NK-92 (cell line): ENCODE measurements around the gene SLC22A14.
"Not testable (repeated sequence)": the region's sequence is repeated elsewhere in the genome, so short reads cannot be mapped to it uniquely, and the experiment has no call there.

ENCODE experiments used
- DNase-seq: peaks from one replicate; lab custom pipeline; 2025; ENCODE audit not compliant: unreplicated experiment; lab: John Stamatoyannopoulos, UW

SLC22A14 gene

DNA sequence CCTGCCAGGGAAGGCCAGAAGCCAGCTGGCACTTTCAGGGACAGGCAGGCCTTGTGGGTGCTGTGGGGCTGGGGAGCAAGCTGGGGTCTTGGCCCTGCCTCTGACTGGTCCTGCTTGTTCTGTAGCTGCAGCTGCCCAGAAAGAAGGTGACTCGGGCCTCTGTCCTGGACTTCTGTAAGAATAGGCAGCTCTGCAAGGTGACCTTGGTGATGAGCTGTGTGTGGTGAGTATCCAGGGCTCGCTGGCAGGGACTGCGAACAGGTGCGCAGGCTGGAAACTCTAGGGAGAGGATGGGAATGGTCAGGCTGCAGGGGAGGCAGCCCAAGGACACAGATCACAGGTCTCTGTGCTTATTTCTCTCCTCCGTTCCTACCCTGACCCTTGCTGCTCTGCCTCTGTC, 31.2 kb downstream of the SLC22A14 start:
- DNase-seq = no peak

DNA sequence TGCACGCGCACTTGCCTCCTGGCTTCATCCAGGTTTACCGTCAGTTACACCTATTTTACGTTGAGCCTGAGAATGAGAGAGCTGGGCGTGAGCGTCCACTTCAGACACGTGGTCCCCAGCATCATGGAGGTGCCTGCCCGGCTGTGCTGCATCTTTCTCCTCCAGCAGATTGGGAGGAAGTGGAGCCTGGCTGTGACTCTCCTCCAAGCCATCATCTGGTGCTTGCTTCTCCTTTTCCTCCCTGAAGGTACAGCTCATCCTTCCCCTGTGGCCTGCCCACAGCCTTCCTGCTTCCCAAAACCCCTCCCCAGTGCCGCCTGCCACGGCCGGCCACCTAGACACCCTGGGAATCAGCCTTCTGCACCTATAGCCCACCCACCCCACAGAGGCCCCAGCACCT, 31.6 kb downstream of the SLC22A14 start:
- DNase-seq = no peak

- no peak for DNase-seq
Measured at GRCh38 chr3:38314112-38314763, 32.1 kb downstream of the SLC22A14 start.

DNA sequence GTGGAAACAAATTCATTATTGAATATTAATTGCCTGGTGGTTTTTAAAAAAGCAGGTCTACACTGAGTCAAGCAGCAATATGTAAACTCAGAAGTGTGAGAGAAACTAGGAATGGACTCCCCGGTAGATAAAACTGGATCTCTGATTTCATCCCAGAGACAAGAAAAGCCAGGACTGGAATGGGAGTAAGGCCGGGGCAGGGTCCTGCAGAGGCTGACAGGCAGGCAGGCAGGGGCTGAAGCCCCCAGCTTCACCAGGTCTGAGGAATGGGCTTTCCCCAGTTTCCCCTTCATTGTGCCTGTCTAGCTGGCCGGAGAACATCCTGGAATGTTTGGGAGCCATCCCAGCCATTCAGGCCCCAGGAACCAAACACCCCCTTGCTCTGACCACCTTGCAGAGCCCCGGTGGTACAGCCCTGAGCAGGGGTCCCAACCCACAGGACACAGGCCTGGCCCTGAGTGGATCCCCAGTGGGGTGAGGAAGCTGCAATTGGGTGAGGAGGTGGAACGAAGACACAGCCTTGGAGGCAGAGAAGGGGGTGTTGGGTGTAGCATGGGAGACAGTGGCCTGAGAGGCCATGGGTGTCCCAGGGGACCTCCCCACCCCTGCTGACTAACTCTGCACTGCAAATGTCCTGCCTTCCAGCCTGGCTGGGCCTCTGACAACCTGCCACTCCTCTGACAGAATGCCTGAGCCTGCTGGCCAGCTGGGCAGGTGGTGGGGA, 32.8 kb downstream of the SLC22A14 start:
- no peak for DNase-seq

DNA sequence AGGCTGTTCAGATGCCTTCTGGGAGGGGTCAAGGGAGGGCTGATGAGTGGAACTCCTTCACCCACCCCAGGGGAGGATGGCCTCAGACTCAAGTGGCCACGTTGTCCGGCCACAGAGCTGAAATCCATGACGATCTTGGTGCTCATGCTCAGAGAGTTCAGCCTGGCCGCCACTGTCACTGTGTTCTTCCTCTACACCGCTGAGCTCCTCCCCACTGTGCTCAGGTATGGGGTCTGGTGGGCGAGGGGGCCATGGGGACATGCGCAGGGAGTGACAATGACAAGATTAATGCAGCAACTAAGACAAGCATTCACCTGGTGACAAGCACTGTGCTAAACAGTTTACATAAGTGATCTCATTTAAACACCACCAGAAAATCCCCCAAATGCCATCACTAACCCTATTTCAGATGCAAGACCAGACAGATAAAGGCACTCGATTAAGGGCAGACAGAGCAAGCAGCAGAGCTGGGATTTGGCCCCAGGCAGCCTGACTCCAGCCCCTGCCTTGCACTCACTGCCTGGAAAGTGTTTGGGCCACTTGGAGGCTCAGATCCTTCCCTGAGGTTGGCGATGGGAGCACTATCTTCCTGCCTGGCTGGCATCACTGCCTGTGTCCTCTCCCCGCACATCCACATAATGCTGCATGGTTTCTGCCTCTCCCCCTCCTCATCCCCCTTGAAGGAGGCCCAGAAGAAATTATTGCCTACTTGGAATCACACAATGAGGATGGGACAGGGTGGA, 33.6 kb downstream of the SLC22A14 start:
- no peak for DNase-seq

DNA sequence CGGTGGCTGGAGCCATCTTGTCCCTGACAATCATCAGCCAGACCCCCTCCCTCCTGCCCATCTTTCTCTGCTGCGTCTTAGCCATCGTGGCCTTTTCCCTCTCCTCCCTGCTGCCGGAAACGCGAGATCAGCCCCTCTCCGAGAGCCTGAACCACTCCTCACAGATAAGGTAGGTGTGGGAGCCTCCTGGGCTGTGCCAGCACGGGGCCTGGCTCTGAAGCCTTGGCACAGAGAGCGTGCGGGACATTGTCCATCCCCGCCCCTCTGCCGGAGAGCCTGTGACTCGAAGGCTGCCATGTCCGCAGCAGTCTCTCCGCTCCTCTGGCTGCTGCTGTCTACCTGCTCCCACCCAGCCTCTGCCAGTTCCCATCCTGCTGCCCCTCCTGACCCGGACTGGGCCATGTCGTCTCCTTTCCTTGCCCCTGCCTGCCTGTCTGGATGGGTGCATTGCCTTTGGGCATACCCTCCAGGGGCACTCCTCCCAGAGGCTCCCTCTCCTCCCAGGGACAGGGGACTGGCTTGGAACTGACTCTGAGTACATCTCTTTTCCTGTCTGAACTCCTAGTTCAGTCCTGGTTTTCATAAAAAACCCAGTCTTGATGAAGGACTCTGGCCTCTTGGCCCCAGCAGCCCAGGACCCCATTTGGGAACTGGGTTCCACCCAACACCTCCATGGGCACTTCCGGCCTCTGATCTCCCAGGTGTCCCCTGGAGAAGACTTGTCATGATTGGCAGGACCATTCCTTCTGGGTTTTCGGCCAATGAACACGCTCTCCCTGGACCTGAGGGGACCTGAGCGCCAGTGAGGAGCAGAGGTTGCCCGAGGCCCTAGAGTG, 34.5 kb downstream of the SLC22A14 start:
- no peak for DNase-seq

GRCh38 chr3:38317192-38317759, 35.2 kb downstream of the SLC22A14 start:
- no peak for DNase-seq

- no peak for DNase-seq
Measured at GRCh38 chr3:38318766-38319671, 36.9 kb downstream of the SLC22A14 start.

- DNase-seq = not testable (repeated sequence)
Measured at GRCh38 chr3:38320638-38321037, 38.5 kb downstream of the SLC22A14 start.

DNA sequence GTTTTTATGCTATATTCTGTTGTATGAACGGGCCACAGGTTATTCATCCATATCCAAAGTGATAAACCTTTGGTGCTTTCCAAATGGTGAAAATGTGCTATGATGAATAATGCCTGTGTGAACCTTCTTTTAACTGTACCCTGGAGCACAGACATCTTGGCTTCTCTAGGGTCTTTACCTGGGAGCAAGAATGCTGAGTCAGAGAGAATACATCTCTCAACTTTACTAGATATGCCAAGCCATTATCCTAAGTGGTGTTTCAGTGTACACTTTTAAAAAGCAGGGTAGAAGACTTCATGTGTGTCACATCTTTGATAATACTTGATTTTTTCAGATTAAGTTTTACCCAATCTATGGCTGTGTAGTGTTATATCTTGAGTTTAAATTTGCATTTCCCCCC, 41.0 kb downstream of the SLC22A14 start:
- DNase-seq = no peak

DNA sequence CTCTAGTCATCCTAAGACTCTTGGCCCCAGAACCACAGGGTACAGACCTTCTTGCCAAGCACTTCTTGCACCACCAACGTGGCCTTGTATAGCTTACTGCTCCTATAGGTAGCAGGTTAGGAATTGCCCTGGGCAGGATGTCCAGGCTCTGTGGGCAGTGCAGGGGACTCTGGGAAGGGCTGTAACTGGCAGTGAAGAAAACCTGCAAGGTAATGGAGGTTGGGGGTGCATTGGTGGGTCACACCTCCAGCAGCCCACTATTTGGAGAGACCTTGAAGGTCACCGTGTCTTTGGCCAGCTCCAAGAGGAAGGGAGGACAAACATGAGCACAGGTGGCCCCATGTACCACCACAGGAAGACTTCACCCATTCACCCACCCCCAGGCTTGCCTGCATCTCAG, 43.2 kb downstream of the SLC22A14 start:
- no peak for DNase-seq

DNA sequence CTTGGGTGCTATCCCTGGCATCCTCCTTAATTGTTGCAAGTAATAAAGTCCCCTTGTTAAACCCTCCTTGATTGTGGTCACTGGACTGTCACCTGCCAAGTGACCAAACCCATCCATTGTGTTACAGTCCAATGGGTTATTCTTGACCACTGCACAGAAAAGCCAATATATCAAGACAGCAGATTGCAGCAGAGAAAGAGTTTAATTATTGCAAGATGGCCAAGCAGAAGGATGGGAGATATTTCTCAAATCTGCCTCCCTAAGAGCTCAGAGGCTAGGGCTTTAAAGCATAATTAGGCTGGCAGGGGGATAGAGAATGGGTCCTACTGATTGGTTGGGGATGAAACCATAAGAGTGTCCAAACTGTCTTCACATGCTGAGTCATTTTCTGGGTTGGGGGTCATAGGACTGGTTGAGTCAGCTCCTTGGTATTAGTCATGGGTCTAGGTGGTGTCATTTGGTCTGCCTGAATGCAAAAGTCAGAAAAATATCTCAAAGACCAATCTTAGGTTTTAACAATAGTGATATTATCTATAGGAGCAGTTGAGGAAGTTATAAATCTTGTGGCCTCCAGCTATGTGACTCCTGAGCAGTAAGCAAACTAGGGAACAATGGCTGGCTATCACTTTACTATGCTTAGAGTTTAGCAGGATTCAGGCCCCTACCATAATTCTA, 45.4 kb downstream of the SLC22A14 start:
- no peak for DNase-seq

DNA sequence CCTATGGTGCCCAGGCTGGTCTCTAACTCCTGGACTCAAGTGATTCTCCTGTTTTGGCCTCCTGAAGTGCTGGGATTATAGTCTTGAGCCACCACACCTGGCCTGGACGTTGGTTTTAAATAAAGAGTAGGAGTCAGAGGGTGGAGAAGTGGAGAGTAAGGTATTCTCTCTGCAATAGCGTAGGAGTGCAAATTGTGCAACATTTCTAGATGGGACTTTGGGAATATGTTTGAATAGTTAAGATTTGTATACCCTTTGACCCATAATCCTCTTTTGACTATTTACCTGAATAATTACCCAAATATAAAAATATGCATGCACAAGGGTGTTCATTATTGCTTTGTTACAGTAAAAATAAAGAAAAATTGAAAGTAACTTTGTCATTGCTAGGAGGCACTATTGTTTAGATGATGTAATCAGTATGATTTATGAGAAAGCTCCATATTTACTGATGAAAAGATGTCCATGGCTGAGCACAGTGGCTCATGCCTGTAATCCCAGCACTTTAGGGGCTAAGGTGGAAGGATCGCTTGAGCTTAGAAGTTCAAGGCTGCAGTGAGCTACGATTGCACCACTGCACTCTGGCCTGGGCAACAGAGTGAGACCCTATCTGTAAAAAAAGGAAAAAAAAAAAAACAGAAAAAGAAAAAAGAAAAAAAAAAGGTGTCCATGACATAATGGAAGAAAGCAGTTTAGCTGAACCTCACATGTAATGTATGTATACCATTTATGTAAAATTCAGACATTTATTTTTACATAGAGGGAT, 49.3 kb downstream of the SLC22A14 start:
- no peak for DNase-seq

GRCh38 chr3:38332201-38332600, 50.1 kb downstream of the SLC22A14 start:
- no peak for DNase-seq

- no peak for DNase-seq
Measured at GRCh38 chr3:38334142-38335055, 52.3 kb downstream of the SLC22A14 start.

GRCh38 chr3:38335263-38335662, 53.2 kb downstream of the SLC22A14 start:
- DNase-seq = no peak

DNA sequence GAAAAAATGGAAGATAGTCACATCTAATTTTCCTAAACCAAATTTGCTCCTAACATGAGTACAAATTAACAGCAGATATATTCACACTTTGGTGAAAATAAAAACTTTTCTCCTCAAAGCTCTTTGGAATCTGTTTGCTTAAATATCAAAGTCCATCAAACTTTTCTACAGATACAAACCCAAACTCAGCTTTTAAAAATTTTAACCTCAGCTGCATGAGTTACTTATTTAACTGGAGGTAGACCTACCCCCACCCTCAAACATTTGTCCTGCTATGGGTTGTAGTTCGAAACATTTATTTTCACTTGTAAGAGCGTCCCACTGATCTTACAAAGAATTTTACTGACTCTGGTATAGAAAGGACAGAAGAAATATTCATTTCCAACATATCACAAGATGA, 55.6 kb downstream of the SLC22A14 start:
- no peak for DNase-seq
